Gastrocnemius medialis (tissue), 4 donors: ENCODE measurements around the gene INSL4. TPM values are rescaled to one million over a fixed set of nuclear protein-coding genes. Genes with fewer than 3 reads are reported as not detected.

ENCODE experiments used
- ATAC-seq, 2 donors: fragments of 150-250 bp; one replicate each; pipeline ENCODE4 v1.9.1; 2016
- DNase-seq, 2 donors: peaks; one replicate each; pipeline ENCODE4 v3.0.0-alpha.2; 2019
- H3K27ac ChIP-seq, 4 donors: fragments of 200-600 bp; sonication (generic); 1 replicate in 1 of 4; 2 replicates in 3 of 4; pipeline ENCODE4 v1.5.1; 2016 to 2018; ENCODE audit warnings: mild to moderate bottlenecking in 2 of 4, moderate library complexity in 1 of 4
- H3K27me3 ChIP-seq, 3 donors: fragments of 200-600 bp; sonication (generic) in 2 of 3; 1 replicate in 1 of 3; 2 replicates in 2 of 3; pipeline versions ENCODE4 v1.5.1 to v1.6.0; 2016 to 2019; ENCODE audit warnings: mild to moderate bottlenecking in 1 of 3, moderate library complexity in 1 of 3
- H3K36me3 ChIP-seq, 2 donors: fragments of 200-600 bp; sonication (generic) in 1 of 2; one replicate each; pipeline ENCODE4 v1.5.1; 2017 to 2018
- H3K4me1 ChIP-seq, 2 donors: fragments of 200-600 bp; sonication (generic) in 1 of 2; one replicate each; pipeline ENCODE4 v1.5.1; 2016 to 2017; ENCODE audit warnings: mild to moderate bottlenecking in 2 of 2
- H3K4me3 ChIP-seq, 4 donors: fragments of 200-600 bp; sonication (generic) in 3 of 4; 1 replicate in 1 of 4; 2 replicates in 3 of 4; pipeline ENCODE4 v1.5.1; 2016 to 2019; ENCODE audit warnings: mild to moderate bottlenecking in 2 of 4
- H3K9me3 ChIP-seq, 3 donors: fragments of 200-600 bp; sonication (generic) in 2 of 3; 1 replicate in 1 of 3; 2 replicates in 2 of 3; pipeline ENCODE4 v1.5.1; 2016 to 2019
- CTCF ChIP-seq, 5 experiments: fragments of 450-650 bp in 3 of 5; fragments of 200-600 bp in 2 of 5; sonication (generic) in 2 of 5; IDR thresholded peaks in 4 of 5; conservative IDR thresholded peaks in 1 of 5; 1 replicate in 4 of 5; 2 replicates in 1 of 5; pipeline ENCODE4 v1.5.1; 2016 to 2019; ENCODE audit warnings: antibody characterized with exemption in 5 of 5, mild to moderate bottlenecking in 3 of 5, moderate library complexity in 3 of 5
- POLR2A ChIP-seq, 2 donors: fragments of 450-650 bp; IDR thresholded peaks; one replicate each; pipeline ENCODE4 v1.6.1; 2017; ENCODE audit warnings: antibody characterized with exemption in 2 of 2, mild to moderate bottlenecking in 2 of 2, moderate library complexity in 2 of 2
- in situ Hi-C, 4 donors: fragments of 200-750 bp; cut with MboI; loops; one replicate each; pipeline versions ENCODE4 v1.15.0 to v1.8.0; 2017; ENCODE audit warnings: low sequenced_read_pairs in 4 of 4
- intact Hi-C: fragments of 100-400 bp; cut with DNase I; formaldehyde crosslinking; loops from one replicate; pipeline ENCODE4 v1.15.1; 2023; ENCODE audit warnings: low total_unique reads
- total RNA-seq, 4 donors: library from RNA; depleted of rRNA; stranded (reverse); fragments of >200 nt; gene quantifications; one replicate each; pipeline versions ENCODE4 v1.1.0 to v1.2.3, GENCODE V29; 2016

INSL4 gene
- total RNA-seq, 4 donors from 2014 or later = 0.20 TPM; not detected in 3

GRCh38 chr9:5205071-5205470, 26.1 kb upstream of the INSL4 start:
- DNase-seq (no peak), ATAC-seq (no peak)
- H3K9me3 ChIP-seq = no peaks in the 10 kb centered on the region
- no peak overlapping the region for H3K4me3 ChIP-seq
- H3K27ac ChIP-seq = no peak overlapping the region
- H3K4me1 ChIP-seq = no peaks in the 10 kb centered on the region
- H3K27me3 ChIP-seq = no peaks in the 10 kb centered on the region
- H3K36me3 ChIP-seq = no peaks in the 10 kb centered on the region
- intact Hi-C loops (no loop called here), in situ Hi-C loops (loop anchor here in 1 of 4 donors (10.0 kb wide), 1 partner anchor 60 kb away; no protein-coding TSS in a partner anchor)
- TF ChIP-seq CTCF (IDR thresholded peaks at IDR 0.05 in 4 of 5, conservative IDR thresholded peaks at IDR 0.05 in 1 of 5) (no peak), POLR2A (IDR thresholded peaks at IDR 0.05) (no peak)

- no peak for DNase-seq
- H3K4me1 ChIP-seq = no peaks in the 10 kb centered on the region
- intact Hi-C loops (no loop called here), in situ Hi-C loops (no loop called here)
- H3K9me3 ChIP-seq = no peaks in the 10 kb centered on the region
- ATAC-seq = no peak
- TF ChIP-seq POLR2A (IDR thresholded peaks at IDR 0.05) = no peak
- no peak for TF ChIP-seq CTCF (IDR thresholded peaks at IDR 0.05 in 4 of 5, conservative IDR thresholded peaks at IDR 0.05 in 1 of 5)
- H3K27me3 ChIP-seq = no peaks in the 10 kb centered on the region
- H3K27ac ChIP-seq = no peak overlapping the region
- no peak overlapping the region for H3K4me3 ChIP-seq
- no peaks in the 10 kb centered on the region for H3K36me3 ChIP-seq
Measured at GRCh38 chr9:5230554-5230953, 665 bp upstream of the INSL4 start.

- no peak for DNase-seq
- no peaks in the 10 kb centered on the region for H3K9me3 ChIP-seq
- H3K4me3 ChIP-seq = no peak overlapping the region
- TF ChIP-seq POLR2A (IDR thresholded peaks at IDR 0.05) (no peak), CTCF (IDR thresholded peaks at IDR 0.05 in 4 of 5, conservative IDR thresholded peaks at IDR 0.05 in 1 of 5) (no peak)
- H3K36me3 ChIP-seq = no peaks in the 10 kb centered on the region
- in situ Hi-C loops = loop anchor here in 1 of 4 donors (10.0 kb wide), 1 partner anchor 59 kb away; no protein-coding TSS in a partner anchor
- ATAC-seq = no peak
- no peaks in the 10 kb centered on the region for H3K4me1 ChIP-seq
- no peak overlapping the region for H3K27ac ChIP-seq
- intact Hi-C loops = no loop called here
- no peaks in the 10 kb centered on the region for H3K27me3 ChIP-seq
Measured at GRCh38 chr9:5263351-5264218, 32.4 kb downstream of the INSL4 start.

- Histone ChIP-seq H3K27ac (no peak overlapping the region), H3K4me1 (no peaks in the 10 kb centered on the region), H3K27me3 (no peaks in the 10 kb centered on the region), H3K9me3 (no peaks in the 10 kb centered on the region), H3K4me3 (no peak overlapping the region), H3K36me3 (no peaks in the 10 kb centered on the region)
- in situ Hi-C loops = loop anchor here in 1 of 4 donors (10.0 kb wide), 1 partner anchor 59 kb away; no protein-coding TSS in a partner anchor
- intact Hi-C loops = no loop called here
- no peak for DNase-seq
- ATAC-seq = no peak
- no peak for TF ChIP-seq POLR2A (IDR thresholded peaks at IDR 0.05)
- no peak for TF ChIP-seq CTCF (IDR thresholded peaks at IDR 0.05 in 4 of 5, conservative IDR thresholded peaks at IDR 0.05 in 1 of 5)
Measured at GRCh38 chr9:5264219-5264595, 33.0 kb downstream of the INSL4 start.
